ENCODE measurements around the gene MVB12B. TPM values are rescaled to one million over a fixed set of nuclear protein-coding genes. Genes with fewer than 3 reads are reported as not detected.

Gene MVB12B
- total RNA-seq, 1 experiment from 2014 or later = 4.5 TPM

- DNase-seq = no peak
- H3K4me1 Mint-ChIP-seq (ENCODE audit: low read depth, unreplicated experiment) = peaks cover 19% of the 10 kb centered on the region
- peak overlapping the region; percentile 79 for H3K27ac Mint-ChIP-seq (ENCODE audit: unreplicated experiment)
- CTCF ChIA-PET = no interaction called here
- H3K36me3 Mint-ChIP-seq (ENCODE audit: insufficient read depth, unreplicated experiment) = peaks cover 5% of the 10 kb centered on the region
- intact Hi-C loops (cut with micrococcal nuclease; ENCODE audit: unreplicated experiment) = no loop called here
- TF ChIP-seq CTCF (IDR thresholded peaks at IDR 0.05; ENCODE audit: unreplicated experiment) = no peak
- no peaks in the 10 kb centered on the region for H3K9me3 Mint-ChIP-seq (ENCODE audit: low read depth, unreplicated experiment)
- H3K4me3 Mint-ChIP-seq (ENCODE audit: low read depth, unreplicated experiment) = no peak overlapping the region
- no TSS peak for BruUV-seq (replicated peaks)
- no peaks in the 10 kb centered on the region for H3K27me3 Mint-ChIP-seq (ENCODE audit: unreplicated experiment)
Measured at GRCh38 chr9:126415741-126416370, 89.2 kb downstream of the MVB12B start.

DNA sequence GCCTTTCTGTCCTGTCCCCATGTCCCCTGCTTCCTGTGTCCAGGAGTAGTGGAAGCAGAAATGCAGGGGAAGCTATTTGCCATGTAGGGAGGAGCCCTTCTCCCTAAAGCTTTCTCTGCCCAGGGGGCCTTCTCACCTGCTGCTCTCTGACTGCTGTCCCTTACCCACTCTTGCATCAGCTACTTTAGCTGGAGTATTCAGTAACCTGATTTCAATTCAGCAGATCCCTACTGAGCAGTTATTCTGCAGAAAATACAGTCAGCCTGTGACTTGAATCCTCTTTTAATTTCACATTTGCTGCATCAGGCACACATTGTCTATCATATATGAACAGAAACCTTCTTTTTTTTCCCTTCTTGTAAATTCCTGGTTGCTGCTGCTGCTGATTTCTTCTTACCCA lies 90.4 kb downstream of the MVB12B start:
- no peaks in the 10 kb centered on the region for H3K9me3 Mint-ChIP-seq (ENCODE audit: low read depth, unreplicated experiment)
- TF ChIP-seq CTCF (IDR thresholded peaks at IDR 0.05; ENCODE audit: unreplicated experiment) = no peak
- peaks cover 19% of the 10 kb centered on the region for H3K4me1 Mint-ChIP-seq (ENCODE audit: low read depth, unreplicated experiment)
- H3K27me3 Mint-ChIP-seq (ENCODE audit: unreplicated experiment) = no peaks in the 10 kb centered on the region
- no peak overlapping the region for H3K4me3 Mint-ChIP-seq (ENCODE audit: low read depth, unreplicated experiment)
- peaks cover 5% of the 10 kb centered on the region for H3K36me3 Mint-ChIP-seq (ENCODE audit: insufficient read depth, unreplicated experiment)
- CTCF ChIA-PET = no interaction called here
- intact Hi-C loops (cut with micrococcal nuclease; ENCODE audit: unreplicated experiment) = no loop called here
- no peak for DNase-seq
- BruUV-seq (replicated peaks) = no TSS peak
- peak overlapping the region; percentile 68 for H3K27ac Mint-ChIP-seq (ENCODE audit: unreplicated experiment)

- no peaks in the 10 kb centered on the region for H3K9me3 Mint-ChIP-seq (ENCODE audit: low read depth, unreplicated experiment)
- H3K4me3 Mint-ChIP-seq (ENCODE audit: low read depth, unreplicated experiment) = no peak overlapping the region
- no peaks in the 10 kb centered on the region for H3K27me3 Mint-ChIP-seq (ENCODE audit: unreplicated experiment)
- H3K4me1 Mint-ChIP-seq (ENCODE audit: low read depth, unreplicated experiment) = peaks cover 19% of the 10 kb centered on the region
- peaks cover 5% of the 10 kb centered on the region for H3K36me3 Mint-ChIP-seq (ENCODE audit: insufficient read depth, unreplicated experiment)
- TF ChIP-seq CTCF (IDR thresholded peaks at IDR 0.05; ENCODE audit: unreplicated experiment) = no peak
- no peak overlapping the region for H3K27ac Mint-ChIP-seq (ENCODE audit: unreplicated experiment)
- intact Hi-C loops (cut with micrococcal nuclease; ENCODE audit: unreplicated experiment) = no loop called here
- CTCF ChIA-PET = no interaction called here
- BruUV-seq (replicated peaks) = no TSS peak
- no peak for DNase-seq
Measured at GRCh38 chr9:126417684-126418083, 91.1 kb downstream of the MVB12B start.

GRCh38 chr9:126418608-126419007 lies 92.0 kb downstream of the MVB12B start:
- H3K36me3 Mint-ChIP-seq (ENCODE audit: insufficient read depth, unreplicated experiment) = peaks cover 5% of the 10 kb centered on the region
- BruUV-seq (replicated peaks) = no TSS peak
- no peak overlapping the region for H3K4me3 Mint-ChIP-seq (ENCODE audit: low read depth, unreplicated experiment)
- H3K27ac Mint-ChIP-seq (ENCODE audit: unreplicated experiment) = no peak overlapping the region
- peaks cover 19% of the 10 kb centered on the region for H3K4me1 Mint-ChIP-seq (ENCODE audit: low read depth, unreplicated experiment)
- no peak for TF ChIP-seq CTCF (IDR thresholded peaks at IDR 0.05; ENCODE audit: unreplicated experiment)
- intact Hi-C loops (cut with micrococcal nuclease; ENCODE audit: unreplicated experiment) = no loop called here
- H3K9me3 Mint-ChIP-seq (ENCODE audit: low read depth, unreplicated experiment) = no peaks in the 10 kb centered on the region
- DNase-seq = no peak
- CTCF ChIA-PET = no interaction called here
- H3K27me3 Mint-ChIP-seq (ENCODE audit: unreplicated experiment) = no peaks in the 10 kb centered on the region
